Naive thymus-derived CD4-positive, alpha-beta T cell (primary cell): Measurements from ENCODE around the gene RNF182. TPM values are rescaled to one million over a fixed set of nuclear protein-coding genes. Genes with fewer than 3 reads are reported as not detected.
A peak's percentile ranks its signal among the peaks of the same experiment; 100 is the strongest.
"Not testable (repeated sequence)": the region's sequence is repeated elsewhere in the genome, so short reads cannot be mapped to it uniquely, and the experiment has no call there.

Source experiments
- ATAC-seq: fragments of 150-1000 bp; cut with Tn5 transposase; 2 replicates; pipeline ENCODE4 v1.10.0; 2021; ENCODE audit warnings: mild to moderate bottlenecking, moderate library complexity
- CTCF ChIA-PET: fragments of 350-600 bp; sonication (Branson Sonifier 250); formaldehyde crosslinking; loops from one replicate; lab custom pipeline; 2021; ENCODE audit warnings: antibody characterized with exemption; lab: Charles Lee
- POLR2A ChIA-PET: fragments of 350-600 bp; sonication (Branson Sonifier 250); formaldehyde crosslinking; loops from one replicate; lab custom pipeline; 2021; ENCODE audit warnings: antibody characterized with exemption, inconsistent platforms; lab: Charles Lee
- DNase-seq, 9 donors: peaks; one replicate each; pipeline versions ENCODE4 v3.0.0 to v3.0.0-alpha.2; 2020 to 2022; ENCODE audit warnings: mixed read lengths in 1 of 9
- H3K27ac ChIP-seq: one replicate; pipeline ENCODE4 v1.7.0; 2013; ENCODE audit warnings: mild to moderate bottlenecking, low read depth, low read length, moderate library complexity
- H3K27me3 ChIP-seq, 2 donors: one replicate each; pipeline ENCODE4 v1.7.0; 2013; ENCODE audit warnings: low read length in 2 of 2, mild to moderate bottlenecking in 2 of 2, moderate library complexity in 2 of 2; ENCODE audit not compliant: control insufficient read depth in 2 of 2, insufficient read depth in 2 of 2
- H3K36me3 ChIP-seq, 3 experiments: 1 replicate in 2 of 3; 2 replicates in 1 of 3; pipeline ENCODE4 v1.7.0; 2013; ENCODE audit warnings: low read length in 3 of 3, mild to moderate bottlenecking in 3 of 3, moderate library complexity in 1 of 3; ENCODE audit not compliant: insufficient read depth in 3 of 3, control insufficient read depth in 2 of 3
- H3K4me1 ChIP-seq, 2 donors: one replicate each; pipeline ENCODE4 v1.7.0; 2013; ENCODE audit warnings: low read length in 2 of 2, mild to moderate bottlenecking in 2 of 2, moderate library complexity in 1 of 2; ENCODE audit not compliant: control insufficient read depth in 2 of 2, insufficient read depth in 2 of 2
- H3K4me3 ChIP-seq: 2 replicates; pipeline ENCODE4 v1.7.0; 2013; ENCODE audit warnings: mild to moderate bottlenecking, low read length
- H3K9me3 ChIP-seq, 3 experiments: 1 replicate in 2 of 3; 2 replicates in 1 of 3; pipeline ENCODE4 v1.7.0; 2013; ENCODE audit warnings: low read length in 3 of 3; ENCODE audit not compliant: control insufficient read depth in 2 of 3
- H3K27ac Mint-ChIP-seq, 9 donors: one replicate each; pipeline ENCODE4 v1.8.0; 2020 to 2022; ENCODE audit warnings: mixed read lengths in 9 of 9, mild to moderate bottlenecking in 8 of 9, moderate library complexity in 5 of 9, inconsistent platforms in 2 of 9
- H3K27me3 Mint-ChIP-seq, 5 donors: one replicate each; pipeline ENCODE4 v1.8.0; 2021 to 2022; ENCODE audit warnings: mixed read lengths in 5 of 5, mild to moderate bottlenecking in 1 of 5
- H3K36me3 Mint-ChIP-seq, 5 donors: one replicate each; pipeline ENCODE4 v1.8.0; 2020 to 2022; ENCODE audit warnings: mixed read lengths in 5 of 5, mild to moderate bottlenecking in 3 of 5, inconsistent platforms in 1 of 5
- H3K4me1 Mint-ChIP-seq, 7 donors: one replicate each; pipeline ENCODE4 v1.8.0; 2020 to 2022; ENCODE audit warnings: mixed read lengths in 7 of 7, mild to moderate bottlenecking in 3 of 7, inconsistent platforms in 1 of 7
- H3K4me3 Mint-ChIP-seq, 10 donors: one replicate each; pipeline ENCODE4 v1.8.0; 2020 to 2022; ENCODE audit warnings: mild to moderate bottlenecking in 10 of 10, mixed read lengths in 10 of 10, moderate library complexity in 6 of 10, inconsistent platforms in 2 of 10
- H3K9me3 Mint-ChIP-seq, 11 donors: one replicate each; pipeline ENCODE4 v1.8.0; 2020 to 2022; ENCODE audit warnings: mixed read lengths in 11 of 11, mild to moderate bottlenecking in 4 of 11, inconsistent platforms in 1 of 11, moderate library complexity in 1 of 11
- intact Hi-C, 2 donors: fragments of 100-400 bp; cut with micrococcal nuclease; formaldehyde crosslinking; loops; one replicate each; pipeline ENCODE4 v1.15.1; 2023
- polyA plus RNA-seq, 2 donors: library from polyadenylated mRNA; unstranded; fragments of 300-500 nt; fragmentation: Illumina TruSeq; gene quantifications; one replicate each; pipeline ENCODE4 v1.2.3, GENCODE V29; 2021
- total RNA-seq, 6 experiments: library from RNA in 5 of 6; stranded (reverse) in 5 of 6; gene quantifications; 1 replicate in 5 of 6; 2 replicates in 1 of 6; pipeline ENCODE4 v1.2.3 and lab custom pipeline; 2021 to 2026

RNF182 gene
- total and polyA plus RNA-seq, 7 experiments from 2014 or later: not detected

DNA sequence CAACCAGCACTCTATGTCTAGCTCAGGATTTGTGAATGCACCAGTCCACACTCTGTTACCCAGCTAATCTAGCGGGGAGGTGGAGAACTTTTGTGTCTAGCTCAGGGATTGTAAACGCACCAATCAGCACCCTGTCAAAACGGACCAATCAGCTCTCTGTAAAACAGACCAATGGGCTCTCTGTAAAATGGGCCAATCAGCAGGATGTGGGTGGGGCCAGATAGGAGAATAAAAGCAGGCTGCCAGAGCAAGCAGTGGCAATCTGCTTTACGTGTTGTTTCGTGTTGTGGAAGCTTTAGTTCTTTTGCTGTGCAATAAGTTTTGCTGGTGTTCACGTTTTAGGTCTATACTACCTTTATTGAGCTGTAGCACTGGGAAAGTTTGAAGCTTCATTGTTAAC is 93.8 kb downstream of the RNF182 start:
- CTCF ChIA-PET: interaction anchor here (1.8 kb wide), 1 partner anchor 49 kb away, joined by 7 read pairs; no protein-coding TSS in a partner anchor
- POLR2A ChIA-PET, H3K36me3 Mint-ChIP-seq: not testable (repeated sequence)

DNA sequence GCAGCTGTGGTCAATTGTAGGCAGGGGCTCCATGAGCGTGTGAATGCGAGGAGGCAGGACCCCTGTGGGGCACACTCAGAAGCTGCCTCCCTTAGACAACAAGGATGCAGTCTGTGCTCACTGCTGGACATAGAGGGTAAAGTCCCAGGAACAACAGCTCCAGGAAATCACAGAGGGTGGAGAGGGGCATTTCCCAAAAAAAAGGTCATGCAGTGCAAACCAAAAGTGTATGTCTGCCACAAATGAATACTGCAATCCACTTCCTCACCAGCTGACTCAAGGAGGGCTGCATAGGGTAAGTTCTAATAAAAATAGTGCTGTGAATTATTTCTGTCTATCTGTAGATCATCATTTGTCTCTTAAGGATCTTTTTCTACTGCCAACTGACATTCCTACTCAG is 95.8 kb downstream of the RNF182 start:
- ATAC-seq (no peak), DNase-seq (no peak)
- Mint-ChIP-seq H3K27ac (no peak overlapping the region), H3K4me1 (peaks cover 0 to 4% (median 0%) of the 10 kb centered on the region in 7 donors), H3K4me3 (no peak overlapping the region), H3K9me3 (peaks cover 0 to 2% (median 0%) of the 10 kb centered on the region in 11 donors), H3K27me3 (peaks cover 4 to 11% (median 9%) of the 10 kb centered on the region in 5 donors), H3K36me3 (no peaks in the 10 kb centered on the region)
- no peaks in the 10 kb centered on the region for H3K4me1 ChIP-seq
- no peak overlapping the region for H3K4me3 ChIP-seq
- H3K9me3 ChIP-seq: no peaks in the 10 kb centered on the region
- CTCF ChIA-PET: no interaction called here
- no peaks in the 10 kb centered on the region for H3K36me3 ChIP-seq
- intact Hi-C loops: no loop called here
- no peak overlapping the region for H3K27ac ChIP-seq
- POLR2A ChIA-PET: no interaction called here
- no peaks in the 10 kb centered on the region for H3K27me3 ChIP-seq

More for the DNA sequence above, 93.8 kb downstream of the RNF182 start:
- ATAC-seq, DNase-seq, intact Hi-C loops, H3K4me3 ChIP-seq, H3K36me3 ChIP-seq, H3K9me3 ChIP-seq, H3K4me1 ChIP-seq, H3K4me1 Mint-ChIP-seq, H3K27me3 ChIP-seq, H3K4me3 Mint-ChIP-seq, H3K27ac ChIP-seq, H3K9me3 Mint-ChIP-seq, H3K27ac Mint-ChIP-seq: not testable (repeated sequence)
- peaks cover 10 to 19% (median 13%) of the 10 kb centered on the region in 5 donors for H3K27me3 Mint-ChIP-seq

DNA sequence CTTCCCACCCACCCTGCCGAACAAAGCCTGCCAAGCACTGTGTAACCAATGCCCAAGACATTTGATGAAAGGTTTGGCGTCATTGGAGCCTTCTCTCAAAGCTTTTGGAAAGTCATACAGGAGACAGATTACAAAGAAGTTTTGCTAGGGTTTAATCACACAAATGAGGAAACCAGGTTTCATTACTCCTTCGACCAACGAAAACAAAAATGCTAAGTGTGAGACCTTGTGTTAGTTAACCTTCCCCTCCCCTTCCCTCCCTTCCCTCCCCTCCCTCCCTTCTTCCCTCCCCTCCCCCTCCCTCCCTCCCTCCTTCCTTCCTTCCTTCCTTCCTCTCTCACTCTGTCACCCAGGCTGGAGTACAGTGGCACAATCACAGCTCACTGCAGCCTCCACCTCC is 96.7 kb downstream of the RNF182 start:
- Mint-ChIP-seq H3K27me3 (peaks cover 4 to 17% (median 8%) of the 10 kb centered on the region in 5 donors), H3K4me3 (no peak overlapping the region), H3K9me3 (peaks cover 0 to 2% (median 0%) of the 10 kb centered on the region in 11 donors), H3K36me3 (no peaks in the 10 kb centered on the region), H3K27ac (no peak overlapping the region), H3K4me1 (peaks cover 0 to 4% (median 0%) of the 10 kb centered on the region in 7 donors)
- Histone ChIP-seq H3K4me1 (no peaks in the 10 kb centered on the region), H3K27ac (no peak overlapping the region), H3K9me3 (no peaks in the 10 kb centered on the region), H3K4me3 (no peak overlapping the region), H3K27me3 (no peaks in the 10 kb centered on the region), H3K36me3 (no peaks in the 10 kb centered on the region)
- ChIA-PET POLR2A (no interaction called here), CTCF (no interaction called here)
- ATAC-seq (no peak), DNase-seq (no peak)
- intact Hi-C loops: no loop called here

DNA sequence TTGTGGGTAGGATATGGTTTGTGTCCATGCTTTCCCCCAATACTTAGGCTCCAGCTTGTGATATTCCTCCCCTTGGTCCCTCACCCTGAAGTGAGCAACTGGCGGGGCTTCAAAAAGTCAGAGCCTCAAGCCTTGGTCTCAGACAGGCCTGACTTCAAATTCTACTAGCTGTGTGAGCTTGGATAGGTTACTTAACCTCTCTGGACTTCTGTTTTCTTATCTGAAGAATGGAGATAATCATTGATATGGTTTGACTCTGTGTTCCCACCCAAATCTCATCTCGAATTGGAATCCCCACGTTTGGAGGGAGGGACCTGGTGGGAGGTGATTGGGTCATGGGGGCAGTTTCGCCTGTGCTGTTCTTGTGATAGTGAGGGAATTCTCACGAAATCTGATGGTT is 97.9 kb downstream of the RNF182 start:
- CTCF ChIA-PET: no interaction called here

DNA sequence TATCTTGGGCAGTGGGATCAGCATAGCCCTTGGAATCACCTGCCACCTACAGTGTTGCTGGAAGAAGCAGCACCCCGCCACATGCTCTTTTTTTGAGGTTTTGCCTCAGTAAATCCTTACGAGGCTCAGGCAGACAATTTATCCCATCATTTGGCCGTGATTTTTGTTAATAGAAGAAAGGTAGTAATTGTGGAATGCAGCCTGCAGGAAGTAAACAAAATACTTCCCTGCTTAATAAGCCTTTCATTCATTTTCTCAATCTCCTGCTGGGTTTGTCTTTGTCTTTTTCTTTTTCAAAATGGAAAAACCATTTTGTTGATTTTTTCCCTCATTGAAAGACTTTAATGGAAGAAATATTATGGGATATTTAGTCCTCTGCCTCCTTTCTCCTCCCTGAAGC is 99.1 kb downstream of the RNF182 start:
- intact Hi-C loops: no loop called here
- Mint-ChIP-seq H3K36me3 (no peaks in the 10 kb centered on the region), H3K27me3 (peaks cover 14 to 29% (median 19%) of the 10 kb centered on the region in 5 donors), H3K4me1 (peaks cover 0 to 6% (median 0%) of the 10 kb centered on the region in 7 donors), H3K27ac (no peak overlapping the region), H3K4me3 (no peak overlapping the region), H3K9me3 (no peaks in the 10 kb centered on the region)
- H3K36me3 ChIP-seq: no peaks in the 10 kb centered on the region
- H3K9me3 ChIP-seq: no peaks in the 10 kb centered on the region
- no peaks in the 10 kb centered on the region for H3K27me3 ChIP-seq
- H3K27ac ChIP-seq: no peak overlapping the region
- POLR2A ChIA-PET: no interaction called here
- DNase-seq: no peak
- CTCF ChIA-PET: interaction anchor here (0.6 kb wide), 1 partner anchor 18 kb away, joined by 3 read pairs; no protein-coding TSS in a partner anchor
- no peak overlapping the region for H3K4me3 ChIP-seq
- H3K4me1 ChIP-seq: no peaks in the 10 kb centered on the region
- ATAC-seq: no peak

More for the DNA sequence above, 97.9 kb downstream of the RNF182 start:
- H3K36me3 Mint-ChIP-seq: no peaks in the 10 kb centered on the region
- H3K4me3 Mint-ChIP-seq: no peak overlapping the region
- no peak overlapping the region for H3K4me3 ChIP-seq
- POLR2A ChIA-PET: no interaction called here
- no peaks in the 10 kb centered on the region for H3K9me3 ChIP-seq
- no peak overlapping the region for H3K27ac Mint-ChIP-seq
- peaks cover 0 to 6% (median 0%) of the 10 kb centered on the region in 7 donors for H3K4me1 Mint-ChIP-seq
- no peaks in the 10 kb centered on the region for H3K4me1 ChIP-seq
- intact Hi-C loops: no loop called here
- H3K36me3 ChIP-seq: no peaks in the 10 kb centered on the region
- H3K27ac ChIP-seq: no peak overlapping the region
- DNase-seq (no peak), ATAC-seq (no peak)
- H3K9me3 Mint-ChIP-seq: peaks cover 0 to 2% (median 0%) of the 10 kb centered on the region in 11 donors
- peaks cover 12 to 24% (median 14%) of the 10 kb centered on the region in 5 donors for H3K27me3 Mint-ChIP-seq
- H3K27me3 ChIP-seq: no peaks in the 10 kb centered on the region

DNA sequence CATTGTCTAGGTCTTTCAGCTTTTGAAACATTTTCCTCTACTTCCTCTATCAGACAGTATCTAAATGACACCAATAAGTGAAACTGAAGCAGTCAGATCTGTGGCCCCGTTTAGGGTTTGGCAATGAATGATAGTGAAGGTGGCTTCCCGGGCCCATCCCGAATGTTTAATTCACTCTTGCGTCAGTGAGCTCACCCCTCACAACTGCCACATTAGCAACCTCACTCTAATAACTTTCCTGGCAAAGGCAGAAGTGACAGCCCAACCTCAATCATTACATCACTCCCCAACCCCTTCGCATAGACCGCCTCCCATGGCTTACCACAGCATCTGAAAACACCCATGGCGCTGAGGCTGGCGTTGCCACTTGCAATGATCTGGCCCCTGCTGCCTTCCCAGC is 100.4 kb downstream of the RNF182 start:
- H3K36me3 Mint-ChIP-seq: no peaks in the 10 kb centered on the region
- no peak overlapping the region for H3K4me3 Mint-ChIP-seq
- peak; percentile 75 for ATAC-seq
- Histone ChIP-seq H3K36me3 (no peaks in the 10 kb centered on the region), H3K27ac (no peak overlapping the region), H3K4me1 (no peaks in the 10 kb centered on the region), H3K27me3 (no peaks in the 10 kb centered on the region), H3K9me3 (no peaks in the 10 kb centered on the region), H3K4me3 (no peak overlapping the region)
- intact Hi-C loops: no loop called here
- H3K27ac Mint-ChIP-seq: no peak overlapping the region
- H3K27me3 Mint-ChIP-seq: peaks cover 18 to 36% (median 24%) of the 10 kb centered on the region in 5 donors
- POLR2A ChIA-PET: no interaction called here
- CTCF ChIA-PET: no interaction called here
- H3K9me3 Mint-ChIP-seq: no peaks in the 10 kb centered on the region
- no peak for DNase-seq
- H3K4me1 Mint-ChIP-seq: peaks cover 0 to 6% (median 0%) of the 10 kb centered on the region in 7 donors

DNA sequence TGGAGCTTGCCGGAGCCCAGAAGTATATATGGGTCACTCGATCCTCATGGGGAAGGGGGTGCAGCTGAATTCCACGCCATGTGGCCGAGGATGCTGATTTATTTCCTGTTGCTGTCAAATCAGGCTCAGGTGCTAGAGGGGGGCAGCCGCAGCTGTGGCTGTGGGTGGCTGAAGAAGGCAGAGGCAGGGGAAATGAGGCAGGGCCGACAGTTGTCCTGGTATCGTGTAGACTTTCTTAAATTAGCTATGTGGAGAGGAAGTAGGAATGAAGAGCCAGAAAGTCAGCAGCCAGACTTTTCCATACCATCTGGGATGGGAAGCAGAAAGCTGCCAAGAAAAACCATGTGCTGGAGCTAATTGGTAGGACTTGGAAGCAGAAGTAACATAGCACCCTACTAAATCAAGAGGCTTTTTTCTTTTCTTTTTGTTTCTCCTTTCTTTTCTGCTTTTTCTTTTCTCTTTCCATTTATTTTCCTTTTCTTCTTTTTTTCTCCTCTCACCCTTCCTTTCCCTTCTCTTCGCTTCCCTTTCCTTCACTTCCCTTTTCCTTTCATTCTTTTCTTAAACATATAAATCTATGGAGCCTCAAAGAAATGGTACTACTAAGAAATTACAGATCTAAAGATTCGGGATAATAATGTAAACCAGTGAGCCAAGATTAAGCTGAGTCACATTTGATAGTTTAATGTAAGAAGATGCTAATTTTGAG is 102.2 kb downstream of the RNF182 start:
- peaks cover 0 to 2% (median 0%) of the 10 kb centered on the region in 11 donors for H3K9me3 Mint-ChIP-seq
- DNase-seq: no peak
- no peak overlapping the region for H3K27ac Mint-ChIP-seq
- no peak overlapping the region for H3K4me3 Mint-ChIP-seq
- H3K36me3 Mint-ChIP-seq: no peaks in the 10 kb centered on the region
- H3K4me1 Mint-ChIP-seq: peaks cover 0 to 6% (median 0%) of the 10 kb centered on the region in 7 donors
- Histone ChIP-seq H3K36me3 (no peaks in the 10 kb centered on the region), H3K27ac (no peak overlapping the region), H3K27me3 (no peaks in the 10 kb centered on the region), H3K9me3 (no peaks in the 10 kb centered on the region), H3K4me3 (no peak overlapping the region), H3K4me1 (no peaks in the 10 kb centered on the region)
- ATAC-seq: no peak
- H3K27me3 Mint-ChIP-seq: peaks cover 23 to 34% (median 32%) of the 10 kb centered on the region in 5 donors
- ChIA-PET POLR2A (no interaction called here), CTCF (interaction anchor here (0.7 kb wide), 1 partner anchor 19 kb away, joined by 3 read pairs; no protein-coding TSS in a partner anchor)
- intact Hi-C loops: no loop called here
